ENCODE results near the gene MAPK1.
"Not testable (repeated sequence)": the region's sequence is repeated elsewhere in the genome, so short reads cannot be mapped to it uniquely, and the experiment has no call there.

Gene MAPK1

DNA sequence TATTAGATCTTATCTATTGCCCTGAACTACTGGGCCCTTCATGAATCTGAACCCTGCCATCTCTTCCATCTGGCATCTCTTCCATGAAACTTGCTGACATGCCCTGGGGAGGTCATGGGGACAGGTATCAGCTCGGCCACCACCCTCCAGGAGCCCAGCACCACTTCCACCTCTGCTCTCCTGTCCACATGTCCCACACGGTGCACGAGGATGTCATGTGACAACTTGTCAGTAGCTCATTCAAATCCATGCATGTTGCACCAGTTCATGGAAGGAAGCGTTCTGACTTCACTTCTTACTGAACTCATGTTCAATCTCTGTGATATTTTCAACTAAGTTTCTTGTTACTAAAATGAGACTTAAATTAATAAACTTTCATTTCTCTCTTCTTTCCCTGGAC is 148.4 kb downstream of the MAPK1 start:
- DNase-seq, result no peak

- DNase-seq, result no peak
These were observed 148.9 kb downstream of the MAPK1 start for GRCh38 chr22:21718499-21718898.

DNA sequence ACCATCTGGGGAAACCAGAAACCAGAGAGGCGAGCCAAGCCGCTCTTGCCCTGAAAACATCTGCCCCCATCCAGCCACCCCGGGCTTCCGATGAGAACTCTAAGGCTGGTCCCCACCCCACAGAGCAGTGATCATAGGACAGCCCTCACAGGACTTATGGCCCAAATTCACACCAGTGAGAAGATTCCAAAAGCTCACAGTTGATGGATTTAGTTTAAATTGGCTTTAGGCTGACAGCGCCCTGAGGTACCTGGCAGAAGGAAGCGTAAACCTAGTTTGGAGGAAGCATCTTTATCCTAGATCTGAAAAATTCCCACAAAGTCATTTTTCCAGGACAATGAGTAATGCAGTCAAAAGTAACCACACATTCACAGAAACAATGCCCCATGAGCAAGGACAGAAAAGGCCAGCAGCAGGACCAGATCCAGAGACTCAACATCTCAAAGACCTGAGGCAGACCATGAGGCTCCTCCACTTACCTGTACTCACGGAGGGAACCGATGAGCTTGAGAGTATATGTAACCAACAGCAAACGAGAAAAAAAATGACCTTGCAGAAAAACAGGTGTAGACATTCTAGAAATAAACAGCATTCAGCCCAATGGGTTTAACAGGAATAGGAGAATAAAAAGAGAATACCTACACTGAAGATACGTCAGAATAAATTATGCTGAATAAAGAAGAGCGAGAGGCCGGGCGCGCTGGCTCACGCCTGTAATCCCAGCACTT is 150.9 kb downstream of the MAPK1 start:
- not testable (repeated sequence) for DNase-seq

DNA sequence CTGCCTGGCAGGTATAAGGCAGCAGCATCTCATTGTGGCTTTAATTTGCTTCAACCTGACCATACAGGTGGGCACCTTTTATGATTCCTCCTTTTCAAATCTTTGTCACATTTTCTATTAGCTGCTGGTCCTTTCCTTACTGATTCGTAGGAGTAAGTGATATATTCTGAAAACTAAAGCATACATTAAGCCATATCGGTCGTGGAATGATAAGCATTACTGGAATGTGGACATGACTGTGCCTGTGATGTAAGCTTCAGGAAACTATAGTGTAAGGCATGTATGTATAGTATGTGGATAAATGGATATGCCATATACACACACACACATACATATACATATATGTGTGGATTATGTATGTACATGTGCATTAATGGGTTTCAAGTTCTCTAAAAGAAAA is 152.7 kb downstream of the MAPK1 start:
- DNase-seq, result no peak

GRCh38 chr22:21714059-21714770 is 153.2 kb downstream of the MAPK1 start:
- DNase-seq, result no peak

DNA sequence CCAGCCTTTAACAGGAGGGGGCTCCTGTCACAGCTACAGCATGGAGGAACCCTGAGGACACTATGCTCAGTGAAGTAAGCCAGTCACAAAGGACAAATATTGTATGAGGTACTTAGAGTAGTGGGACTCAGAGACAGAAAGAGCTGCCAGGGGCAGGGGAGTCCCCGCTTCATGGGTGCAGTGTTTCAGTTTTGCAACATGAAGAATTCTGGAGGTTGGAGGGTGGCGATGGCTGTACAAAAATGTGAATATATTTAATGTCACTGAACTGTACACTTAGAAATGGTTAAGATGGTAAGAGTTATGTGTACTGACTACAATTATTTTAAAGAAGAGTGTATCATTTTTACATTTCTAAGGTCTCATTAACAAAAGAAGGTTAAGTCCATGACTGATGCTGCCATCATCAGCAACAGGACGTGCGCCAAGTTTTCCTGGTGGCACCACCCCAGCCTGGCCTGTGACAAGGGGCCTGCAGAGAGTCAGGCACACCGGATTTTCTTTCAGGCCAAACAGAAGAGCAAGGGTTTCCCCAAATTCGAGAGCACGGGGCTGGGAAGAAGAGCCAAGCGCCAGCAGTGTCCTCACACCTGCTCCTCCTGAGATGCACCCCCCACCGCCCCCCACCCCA is 153.9 kb downstream of the MAPK1 start:
- DNase-seq, result no peak

DNA sequence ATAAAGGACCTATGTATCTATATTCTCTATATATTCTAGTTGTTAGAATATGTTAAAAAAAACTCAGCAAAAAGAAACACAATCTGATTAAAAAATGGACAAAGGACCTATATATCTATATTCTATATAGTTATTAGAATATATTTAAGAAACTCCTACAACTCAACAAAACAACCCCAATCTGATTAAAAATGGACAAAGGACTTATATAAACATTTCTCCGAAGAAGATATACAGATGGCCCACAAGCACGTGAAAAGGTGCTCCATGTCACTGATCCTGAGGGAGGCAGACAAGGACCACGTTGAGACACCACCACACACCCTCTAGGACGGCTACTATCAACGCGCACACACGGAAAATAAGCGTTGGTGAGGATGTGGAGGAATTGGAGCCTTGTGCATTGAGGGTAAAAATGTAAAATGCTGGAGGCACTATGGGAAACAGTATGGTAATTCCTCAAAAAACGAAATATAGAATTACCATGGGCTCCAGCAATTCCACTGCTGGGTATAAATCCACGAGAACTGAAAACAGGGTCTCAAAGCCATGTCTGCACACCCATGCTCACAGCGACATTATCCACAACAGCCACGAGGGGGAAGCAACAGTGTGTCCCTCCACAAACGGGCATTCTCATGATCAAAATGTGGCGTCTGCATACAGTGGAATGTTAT is 154.6 kb downstream of the MAPK1 start:
- DNase-seq, result peak; percentile 72

- no peak for DNase-seq
These were observed 155.6 kb downstream of the MAPK1 start for GRCh38 chr22:21711851-21712250.

DNA sequence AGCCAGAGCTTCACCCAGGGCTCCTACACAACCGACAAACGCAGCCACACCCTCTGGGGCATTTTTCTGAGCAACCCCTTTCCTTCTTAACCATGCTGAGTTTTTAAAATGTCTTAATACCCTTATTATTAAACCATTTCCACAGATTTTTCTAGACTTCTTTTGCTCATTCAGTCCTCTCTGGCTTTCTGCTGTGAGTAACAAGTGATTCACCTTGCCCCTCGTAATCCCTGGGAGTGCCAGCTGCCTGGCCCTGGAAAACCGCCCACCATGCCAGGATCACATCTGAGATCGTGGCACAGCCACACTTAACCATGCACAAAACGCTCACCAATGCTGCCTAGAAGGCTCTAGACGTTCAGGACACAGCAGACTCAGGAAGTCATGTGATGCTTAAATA is 157.3 kb downstream of the MAPK1 start:
- no peak for DNase-seq

DNA sequence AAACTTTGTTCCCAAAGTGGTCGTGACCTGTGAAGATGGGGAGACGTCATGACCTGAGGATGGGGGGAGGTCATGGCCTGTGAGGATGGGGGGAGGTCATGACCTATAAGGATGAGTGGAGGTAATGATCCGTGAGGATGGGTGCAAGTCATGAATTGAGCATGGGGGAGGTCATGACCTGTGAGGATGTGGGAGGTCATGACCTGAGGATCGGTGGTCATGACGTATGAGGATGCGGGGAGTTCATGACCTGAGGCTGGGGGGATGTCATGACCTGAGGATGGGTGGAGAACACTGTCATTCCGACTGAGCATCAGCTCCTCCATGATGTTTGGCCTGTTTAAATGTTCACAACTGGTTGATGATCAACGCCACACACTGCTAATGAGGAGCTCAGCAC is 157.8 kb downstream of the MAPK1 start:
- DNase-seq, result no peak

DNA sequence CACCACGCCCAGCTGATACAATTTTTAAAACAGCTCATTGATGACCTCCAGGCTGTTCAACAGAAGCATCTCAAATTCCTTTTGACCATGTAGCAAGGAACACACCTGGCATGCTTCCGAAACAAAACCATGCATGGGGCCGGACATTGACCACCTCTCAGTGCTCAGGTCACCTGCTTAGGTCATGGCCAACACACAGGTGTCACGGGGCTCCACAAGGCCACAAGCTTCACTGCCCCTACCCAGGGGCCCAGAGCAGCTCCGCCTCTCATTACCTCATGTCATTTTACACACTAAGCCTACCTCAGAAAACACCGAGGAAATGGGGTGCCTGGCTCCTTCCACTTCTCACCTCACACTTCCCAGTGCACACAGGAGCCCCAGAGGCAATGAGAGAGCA is 158.5 kb downstream of the MAPK1 start:
- no peak for DNase-seq

DNA sequence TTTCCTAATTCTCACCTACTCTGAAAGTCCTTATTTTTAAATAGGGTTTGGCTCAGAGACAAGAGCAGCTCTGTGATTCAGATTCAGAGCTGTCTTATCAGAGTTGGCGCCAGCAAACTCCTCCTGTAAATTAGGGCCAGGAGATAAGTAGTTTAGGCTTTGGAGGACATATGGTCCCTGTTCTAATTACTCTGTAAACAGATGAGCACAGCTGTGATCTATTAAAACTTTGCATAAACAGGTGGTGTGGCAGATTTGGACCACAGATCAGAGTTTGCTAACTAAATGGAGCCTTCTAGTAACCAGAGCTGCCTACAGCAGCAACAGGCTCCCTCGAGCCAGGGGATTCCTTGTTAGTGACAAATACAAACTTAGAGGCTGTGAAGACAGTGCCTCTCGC is 159.8 kb downstream of the MAPK1 start:
- DNase-seq, result no peak
